ENCODE results near the gene SUPT6H.

The SUPT6H gene

GRCh38 chr17:28726627-28727491 lies 64.9 kb downstream of the SUPT6H start (continued):
- TF ChIP-seq ZNF670 (tag by site-specific recombination; IDR thresholded peaks at IDR 0.05; ENCODE audit: low read depth) = no peak
- no peak for TF ChIP-seq ZNF175 (tag by site-specific recombination; IDR thresholded peaks at IDR 0.05)
- TF ChIP-seq, protein P1, sequence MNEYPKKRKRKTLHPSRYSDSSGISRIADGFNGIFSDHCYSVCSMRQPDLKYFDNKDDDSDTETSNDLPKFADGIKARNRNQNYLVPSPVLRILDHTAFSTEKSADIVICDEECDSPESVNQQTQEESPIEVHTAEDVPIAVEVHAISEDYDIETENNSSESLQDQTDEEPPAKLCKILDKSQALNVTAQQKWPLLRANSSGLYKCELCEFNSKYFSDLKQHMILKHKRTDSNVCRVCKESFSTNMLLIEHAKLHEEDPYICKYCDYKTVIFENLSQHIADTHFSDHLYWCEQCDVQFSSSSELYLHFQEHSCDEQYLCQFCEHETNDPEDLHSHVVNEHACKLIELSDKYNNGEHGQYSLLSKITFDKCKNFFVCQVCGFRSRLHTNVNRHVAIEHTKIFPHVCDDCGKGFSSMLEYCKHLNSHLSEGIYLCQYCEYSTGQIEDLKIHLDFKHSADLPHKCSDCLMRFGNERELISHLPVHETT (tag by site-specific recombination; IDR thresholded peaks at IDR 0.05) = no peak; the same call in 1 of the 2 replicates
- no peak for TF ChIP-seq ZNF211 (tag by site-specific recombination; IDR thresholded peaks at IDR 0.05; ENCODE audit: low read depth)
- TF ChIP-seq, protein P2, sequence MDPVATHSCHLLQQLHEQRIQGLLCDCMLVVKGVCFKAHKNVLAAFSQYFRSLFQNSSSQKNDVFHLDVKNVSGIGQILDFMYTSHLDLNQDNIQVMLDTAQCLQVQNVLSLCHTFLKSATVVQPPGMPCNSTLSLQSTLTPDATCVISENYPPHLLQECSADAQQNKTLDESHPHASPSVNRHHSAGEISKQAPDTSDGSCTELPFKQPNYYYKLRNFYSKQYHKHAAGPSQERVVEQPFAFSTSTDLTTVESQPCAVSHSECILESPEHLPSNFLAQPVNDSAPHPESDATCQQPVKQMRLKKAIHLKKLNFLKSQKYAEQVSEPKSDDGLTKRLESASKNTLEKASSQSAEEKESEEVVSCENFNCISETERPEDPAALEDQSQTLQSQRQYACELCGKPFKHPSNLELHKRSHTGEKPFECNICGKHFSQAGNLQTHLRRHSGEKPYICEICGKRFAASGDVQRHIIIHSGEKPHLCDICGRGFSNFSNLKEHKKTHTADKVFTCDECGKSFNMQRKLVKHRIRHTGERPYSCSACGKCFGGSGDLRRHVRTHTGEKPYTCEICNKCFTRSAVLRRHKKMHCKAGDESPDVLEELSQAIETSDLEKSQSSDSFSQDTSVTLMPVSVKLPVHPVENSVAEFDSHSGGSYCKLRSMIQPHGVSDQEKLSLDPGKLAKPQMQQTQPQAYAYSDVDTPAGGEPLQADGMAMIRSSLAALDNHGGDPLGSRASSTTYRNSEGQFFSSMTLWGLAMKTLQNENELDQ (tag by site-specific recombination; IDR thresholded peaks at IDR 0.05; ENCODE audit: low read depth) = no peak
- no peak for TF ChIP-seq ZNF837 (tag by site-specific recombination; IDR thresholded peaks at IDR 0.05)
- TF ChIP-seq ZBTB20 (tag by site-specific recombination; IDR thresholded peaks at IDR 0.05) = peak; percentile 47
- TF ChIP-seq, protein P3, sequence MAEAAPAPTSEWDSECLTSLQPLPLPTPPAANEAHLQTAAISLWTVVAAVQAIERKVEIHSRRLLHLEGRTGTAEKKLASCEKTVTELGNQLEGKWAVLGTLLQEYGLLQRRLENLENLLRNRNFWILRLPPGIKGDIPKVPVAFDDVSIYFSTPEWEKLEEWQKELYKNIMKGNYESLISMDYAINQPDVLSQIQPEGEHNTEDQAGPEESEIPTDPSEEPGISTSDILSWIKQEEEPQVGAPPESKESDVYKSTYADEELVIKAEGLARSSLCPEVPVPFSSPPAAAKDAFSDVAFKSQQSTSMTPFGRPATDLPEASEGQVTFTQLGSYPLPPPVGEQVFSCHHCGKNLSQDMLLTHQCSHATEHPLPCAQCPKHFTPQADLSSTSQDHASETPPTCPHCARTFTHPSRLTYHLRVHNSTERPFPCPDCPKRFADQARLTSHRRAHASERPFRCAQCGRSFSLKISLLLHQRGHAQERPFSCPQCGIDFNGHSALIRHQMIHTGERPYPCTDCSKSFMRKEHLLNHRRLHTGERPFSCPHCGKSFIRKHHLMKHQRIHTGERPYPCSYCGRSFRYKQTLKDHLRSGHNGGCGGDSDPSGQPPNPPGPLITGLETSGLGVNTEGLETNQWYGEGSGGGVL (tag by site-specific recombination; IDR thresholded peaks at IDR 0.05) = peak; percentile 97
- peak; percentile 97 for TF ChIP-seq KLF8 (tag by site-specific recombination; IDR thresholded peaks at IDR 0.05)
- TF ChIP-seq, protein P4, sequence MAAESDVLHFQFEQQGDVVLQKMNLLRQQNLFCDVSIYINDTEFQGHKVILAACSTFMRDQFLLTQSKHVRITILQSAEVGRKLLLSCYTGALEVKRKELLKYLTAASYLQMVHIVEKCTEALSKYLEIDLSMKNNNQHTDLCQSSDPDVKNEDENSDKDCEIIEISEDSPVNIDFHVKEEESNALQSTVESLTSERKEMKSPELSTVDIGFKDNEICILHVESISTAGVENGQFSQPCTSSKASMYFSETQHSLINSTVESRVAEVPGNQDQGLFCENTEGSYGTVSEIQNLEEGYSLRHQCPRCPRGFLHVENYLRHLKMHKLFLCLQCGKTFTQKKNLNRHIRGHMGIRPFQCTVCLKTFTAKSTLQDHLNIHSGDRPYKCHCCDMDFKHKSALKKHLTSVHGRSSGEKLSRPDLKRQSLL (tag by site-specific recombination; IDR thresholded peaks at IDR 0.05) = no peak
- TF ChIP-seq ZBTB44 (tag by site-specific recombination; IDR thresholded peaks at IDR 0.05) = peak; percentile 5; the same call in 1 of the 2 replicates
- TF ChIP-seq ZNF561 (tag by site-specific recombination; IDR thresholded peaks at IDR 0.05; ENCODE audit: borderline replicate concordance) = peak; percentile 43; the same call in 1 of the 2 replicates
- TF ChIP-seq ZBTB17 (tag by site-specific recombination; IDR thresholded peaks at IDR 0.05) = peak; percentile 65
- TF ChIP-seq, protein P5, sequence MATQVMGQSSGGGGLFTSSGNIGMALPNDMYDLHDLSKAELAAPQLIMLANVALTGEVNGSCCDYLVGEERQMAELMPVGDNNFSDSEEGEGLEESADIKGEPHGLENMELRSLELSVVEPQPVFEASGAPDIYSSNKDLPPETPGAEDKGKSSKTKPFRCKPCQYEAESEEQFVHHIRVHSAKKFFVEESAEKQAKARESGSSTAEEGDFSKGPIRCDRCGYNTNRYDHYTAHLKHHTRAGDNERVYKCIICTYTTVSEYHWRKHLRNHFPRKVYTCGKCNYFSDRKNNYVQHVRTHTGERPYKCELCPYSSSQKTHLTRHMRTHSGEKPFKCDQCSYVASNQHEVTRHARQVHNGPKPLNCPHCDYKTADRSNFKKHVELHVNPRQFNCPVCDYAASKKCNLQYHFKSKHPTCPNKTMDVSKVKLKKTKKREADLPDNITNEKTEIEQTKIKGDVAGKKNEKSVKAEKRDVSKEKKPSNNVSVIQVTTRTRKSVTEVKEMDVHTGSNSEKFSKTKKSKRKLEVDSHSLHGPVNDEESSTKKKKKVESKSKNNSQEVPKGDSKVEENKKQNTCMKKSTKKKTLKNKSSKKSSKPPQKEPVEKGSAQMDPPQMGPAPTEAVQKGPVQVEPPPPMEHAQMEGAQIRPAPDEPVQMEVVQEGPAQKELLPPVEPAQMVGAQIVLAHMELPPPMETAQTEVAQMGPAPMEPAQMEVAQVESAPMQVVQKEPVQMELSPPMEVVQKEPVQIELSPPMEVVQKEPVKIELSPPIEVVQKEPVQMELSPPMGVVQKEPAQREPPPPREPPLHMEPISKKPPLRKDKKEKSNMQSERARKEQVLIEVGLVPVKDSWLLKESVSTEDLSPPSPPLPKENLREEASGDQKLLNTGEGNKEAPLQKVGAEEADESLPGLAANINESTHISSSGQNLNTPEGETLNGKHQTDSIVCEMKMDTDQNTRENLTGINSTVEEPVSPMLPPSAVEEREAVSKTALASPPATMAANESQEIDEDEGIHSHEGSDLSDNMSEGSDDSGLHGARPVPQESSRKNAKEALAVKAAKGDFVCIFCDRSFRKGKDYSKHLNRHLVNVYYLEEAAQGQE (tag by site-specific recombination; IDR thresholded peaks at IDR 0.05) = no peak
- TF ChIP-seq, protein P6, sequence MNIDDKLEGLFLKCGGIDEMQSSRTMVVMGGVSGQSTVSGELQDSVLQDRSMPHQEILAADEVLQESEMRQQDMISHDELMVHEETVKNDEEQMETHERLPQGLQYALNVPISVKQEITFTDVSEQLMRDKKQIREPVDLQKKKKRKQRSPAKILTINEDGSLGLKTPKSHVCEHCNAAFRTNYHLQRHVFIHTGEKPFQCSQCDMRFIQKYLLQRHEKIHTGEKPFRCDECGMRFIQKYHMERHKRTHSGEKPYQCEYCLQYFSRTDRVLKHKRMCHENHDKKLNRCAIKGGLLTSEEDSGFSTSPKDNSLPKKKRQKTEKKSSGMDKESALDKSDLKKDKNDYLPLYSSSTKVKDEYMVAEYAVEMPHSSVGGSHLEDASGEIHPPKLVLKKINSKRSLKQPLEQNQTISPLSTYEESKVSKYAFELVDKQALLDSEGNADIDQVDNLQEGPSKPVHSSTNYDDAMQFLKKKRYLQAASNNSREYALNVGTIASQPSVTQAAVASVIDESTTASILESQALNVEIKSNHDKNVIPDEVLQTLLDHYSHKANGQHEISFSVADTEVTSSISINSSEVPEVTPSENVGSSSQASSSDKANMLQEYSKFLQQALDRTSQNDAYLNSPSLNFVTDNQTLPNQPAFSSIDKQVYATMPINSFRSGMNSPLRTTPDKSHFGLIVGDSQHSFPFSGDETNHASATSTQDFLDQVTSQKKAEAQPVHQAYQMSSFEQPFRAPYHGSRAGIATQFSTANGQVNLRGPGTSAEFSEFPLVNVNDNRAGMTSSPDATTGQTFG (tag by site-specific recombination; IDR thresholded peaks at IDR 0.05; ENCODE audit: borderline replicate concordance) = no peak
- peak; percentile 10; the same call in 1 of the 2 replicates for TF ChIP-seq ZNF76 (tag by site-specific recombination; IDR thresholded peaks at IDR 0.05; ENCODE audit: borderline replicate concordance, low read depth)
- TF ChIP-seq ZNF843 (tag by site-specific recombination; IDR thresholded peaks at IDR 0.05) = 0 out of 2 replicates have a peak, but pooled peaks have one; percentile 17
- TF ChIP-seq, protein P7, sequence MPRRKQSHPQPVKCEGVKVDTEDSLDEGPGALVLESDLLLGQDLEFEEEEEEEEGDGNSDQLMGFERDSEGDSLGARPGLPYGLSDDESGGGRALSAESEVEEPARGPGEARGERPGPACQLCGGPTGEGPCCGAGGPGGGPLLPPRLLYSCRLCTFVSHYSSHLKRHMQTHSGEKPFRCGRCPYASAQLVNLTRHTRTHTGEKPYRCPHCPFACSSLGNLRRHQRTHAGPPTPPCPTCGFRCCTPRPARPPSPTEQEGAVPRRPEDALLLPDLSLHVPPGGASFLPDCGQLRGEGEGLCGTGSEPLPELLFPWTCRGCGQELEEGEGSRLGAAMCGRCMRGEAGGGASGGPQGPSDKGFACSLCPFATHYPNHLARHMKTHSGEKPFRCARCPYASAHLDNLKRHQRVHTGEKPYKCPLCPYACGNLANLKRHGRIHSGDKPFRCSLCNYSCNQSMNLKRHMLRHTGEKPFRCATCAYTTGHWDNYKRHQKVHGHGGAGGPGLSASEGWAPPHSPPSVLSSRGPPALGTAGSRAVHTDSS (tag by site-specific recombination; IDR thresholded peaks at IDR 0.05) = peak; percentile 77
- TF ChIP-seq EGR2 (tag by site-specific recombination; IDR thresholded peaks at IDR 0.05; ENCODE audit: low read depth) = peak; percentile 85
- no peak for TF ChIP-seq FEZF1 (tag by site-specific recombination; IDR thresholded peaks at IDR 0.05)
